T47D (cell line): Measurements from ENCODE around the gene NANOS1.

ENCODE experiments used
- DNase-seq, 2 experiments: peaks; one replicate each; pipeline versions ENCODE4 v3.0.0 to v3.0.0-alpha.2; 2011 to 2012; ENCODE audit warnings: low read depth in 1 of 2, low spot score in 1 of 2
- JUND ChIP-seq: IDR thresholded peaks from 2 replicates; pipeline ENCODE4 v1.6.1; 2012; ENCODE audit warnings: low read depth
- in situ Hi-C: cut with HindIII; loops from 2 replicates; pipeline ENCODE4 v1.10.0; 2016; ENCODE audit warnings: low sequenced_read_pairs, low pct_unique_long_range_greater_than_20kb

Gene NANOS1

GRCh38 chr10:119029613-119030420 lies at the start of gene NANOS1:
TSS of gene NANOS1 (plus strand) at chr10:119029714. CDS start at chr10:119029802, 88 bp downstream.
- no peak for DNase-seq
- TF ChIP-seq JUND, result no peak
- in situ Hi-C loops, result no loop called here

- in situ Hi-C loops, result no loop called here
- DNase-seq, result no peak
- no peak for TF ChIP-seq JUND
These were observed 49.2 kb upstream of the NANOS1 start for GRCh38 chr10:118980135-118980865.

- no peak for DNase-seq
- no peak for TF ChIP-seq JUND
- in situ Hi-C loops, result no loop called here
These were observed 48.6 kb upstream of the NANOS1 start for GRCh38 chr10:118980870-118981269.

- no peak for DNase-seq
- in situ Hi-C loops, result no loop called here
- TF ChIP-seq JUND, result no peak
These were observed 47.6 kb upstream of the NANOS1 start for GRCh38 chr10:118981946-118982345.

GRCh38 chr10:118982366-118982765 lies 47.1 kb upstream of the NANOS1 start:
- no peak for TF ChIP-seq JUND
- in situ Hi-C loops, result no loop called here
- no peak for DNase-seq

- in situ Hi-C loops, result no loop called here
These were observed 46.3 kb upstream of the NANOS1 start for GRCh38 chr10:118983263-118983662.

GRCh38 chr10:118985576-118985975 lies 43.9 kb upstream of the NANOS1 start:
- TF ChIP-seq JUND, result no peak
- in situ Hi-C loops, result no loop called here
- no peak for DNase-seq

More at GRCh38 chr10:118983263-118983662, 46.3 kb upstream of the NANOS1 start:
- no peak for DNase-seq
- no peak for TF ChIP-seq JUND

GRCh38 chr10:118986815-118987790 lies 42.4 kb upstream of the NANOS1 start:
- DNase-seq, result no peak
- no peak for TF ChIP-seq JUND
- in situ Hi-C loops, result no loop called here

GRCh38 chr10:118990326-118990725 lies 39.2 kb upstream of the NANOS1 start:
- TF ChIP-seq JUND, result no peak
- in situ Hi-C loops, result no loop called here
- DNase-seq, result no peak

GRCh38 chr10:118992496-118992895 lies 37.0 kb upstream of the NANOS1 start:
- DNase-seq, result no peak
- in situ Hi-C loops, result no loop called here
- no peak for TF ChIP-seq JUND

GRCh38 chr10:118993214-118993613 lies 36.3 kb upstream of the NANOS1 start:
- DNase-seq, result no peak
- in situ Hi-C loops, result no loop called here
- no peak for TF ChIP-seq JUND

- in situ Hi-C loops, result no loop called here
- no peak for TF ChIP-seq JUND
- no peak for DNase-seq
These were observed 35.2 kb upstream of the NANOS1 start for GRCh38 chr10:118994321-118994720.
